ENCODE data around the gene MMAB.

- TF ChIP-seq CTCF (IDR thresholded peaks at IDR 0.05) (no peak), POLR2A (IDR thresholded peaks at IDR 0.05) (no peak)
These were observed 27.7 kb upstream of the MMAB start for GRCh38 chr12:109600995-109601394.
